ENCODE measurements around the gene DZIP1L.

Gene DZIP1L

GRCh38 chr3:138132239-138132638 lies 16.8 kb upstream of the DZIP1L start, which contains the start of gene A4GNT:
Gene A4GNT (minus strand): TSS chr3:138132390. CDS start chr3:138131256, 1,134 bp downstream.
- H3K27me3 ChIP-seq (ENCODE audit: control insufficient read depth, insufficient read depth, low read length): no peaks in the 10 kb centered on the region
- no peaks in the 10 kb centered on the region for H3K9me3 ChIP-seq (ENCODE audit: control insufficient read depth, low read length)
- no peaks in the 10 kb centered on the region for H3K36me3 ChIP-seq (ENCODE audit: control insufficient read depth, insufficient read depth, low read length)
- H3K4me3 ChIP-seq (ENCODE audit: low read length): no peak within 1 kb of the TSS
- no peak within 1 kb of the TSS for H3K9ac ChIP-seq (ENCODE audit: low read length)
- peaks cover 24% of the 10 kb centered on the region for H3K4me1 ChIP-seq (ENCODE audit: control insufficient read depth, insufficient read depth, low read length)

- no peak overlapping the region for H3K4me3 ChIP-seq (ENCODE audit: low read length)
- H3K36me3 ChIP-seq (ENCODE audit: control insufficient read depth, insufficient read depth, low read length): no peaks in the 10 kb centered on the region
- no peaks in the 10 kb centered on the region for H3K9me3 ChIP-seq (ENCODE audit: control insufficient read depth, low read length)
- H3K27me3 ChIP-seq (ENCODE audit: control insufficient read depth, insufficient read depth, low read length): no peaks in the 10 kb centered on the region
- no peak overlapping the region for H3K9ac ChIP-seq (ENCODE audit: low read length)
- peaks cover 9% of the 10 kb centered on the region for H3K4me1 ChIP-seq (ENCODE audit: control insufficient read depth, insufficient read depth, low read length)
Measured at GRCh38 chr3:138127636-138128365, 12.4 kb upstream of the DZIP1L start.

- peak overlapping the region; percentile 9 for H3K9ac ChIP-seq (ENCODE audit: low read length)
- H3K36me3 ChIP-seq (ENCODE audit: control insufficient read depth, insufficient read depth, low read length): no peaks in the 10 kb centered on the region
- peak overlapping the region; percentile 12 for H3K4me3 ChIP-seq (ENCODE audit: low read length)
- no peaks in the 10 kb centered on the region for H3K27me3 ChIP-seq (ENCODE audit: control insufficient read depth, insufficient read depth, low read length)
- H3K4me1 ChIP-seq (ENCODE audit: control insufficient read depth, insufficient read depth, low read length): peaks cover 9% of the 10 kb centered on the region
- H3K9me3 ChIP-seq (ENCODE audit: control insufficient read depth, low read length): no peaks in the 10 kb centered on the region
Measured at GRCh38 chr3:138125548-138126221, 10.3 kb upstream of the DZIP1L start.

GRCh38 chr3:138124706-138125355 lies 9.4 kb upstream of the DZIP1L start:
- Histone ChIP-seq H3K36me3 (ENCODE audit: control insufficient read depth, insufficient read depth, low read length) (no peaks in the 10 kb centered on the region), H3K27me3 (ENCODE audit: control insufficient read depth, insufficient read depth, low read length) (no peaks in the 10 kb centered on the region), H3K9me3 (ENCODE audit: control insufficient read depth, low read length) (no peaks in the 10 kb centered on the region), H3K4me1 (ENCODE audit: control insufficient read depth, insufficient read depth, low read length) (peaks cover 9% of the 10 kb centered on the region), H3K9ac (ENCODE audit: low read length) (no peak overlapping the region), H3K4me3 (ENCODE audit: low read length) (no peak overlapping the region)

GRCh38 chr3:138124188-138124587 lies 8.8 kb upstream of the DZIP1L start:
- Histone ChIP-seq H3K36me3 (ENCODE audit: control insufficient read depth, insufficient read depth, low read length) (no peaks in the 10 kb centered on the region), H3K4me3 (ENCODE audit: low read length) (no peak overlapping the region), H3K4me1 (ENCODE audit: control insufficient read depth, insufficient read depth, low read length) (peaks cover 9% of the 10 kb centered on the region), H3K9ac (ENCODE audit: low read length) (no peak overlapping the region), H3K9me3 (ENCODE audit: control insufficient read depth, low read length) (no peaks in the 10 kb centered on the region), H3K27me3 (ENCODE audit: control insufficient read depth, insufficient read depth, low read length) (no peaks in the 10 kb centered on the region)

GRCh38 chr3:138119423-138119766 lies 4.0 kb upstream of the DZIP1L start:
- Histone ChIP-seq H3K4me3 (ENCODE audit: low read length) (no peak overlapping the region), H3K4me1 (ENCODE audit: control insufficient read depth, insufficient read depth, low read length) (peaks cover 10% of the 10 kb centered on the region), H3K27me3 (ENCODE audit: control insufficient read depth, insufficient read depth, low read length) (no peaks in the 10 kb centered on the region), H3K36me3 (ENCODE audit: control insufficient read depth, insufficient read depth, low read length) (no peaks in the 10 kb centered on the region), H3K9me3 (ENCODE audit: control insufficient read depth, low read length) (no peaks in the 10 kb centered on the region), H3K9ac (ENCODE audit: low read length) (no peak overlapping the region)

- Histone ChIP-seq H3K36me3 (ENCODE audit: control insufficient read depth, insufficient read depth, low read length) (no peaks in the 10 kb centered on the region), H3K4me3 (ENCODE audit: low read length) (no peak overlapping the region), H3K9me3 (ENCODE audit: control insufficient read depth, low read length) (no peaks in the 10 kb centered on the region), H3K9ac (ENCODE audit: low read length) (no peak overlapping the region), H3K27me3 (ENCODE audit: control insufficient read depth, insufficient read depth, low read length) (no peaks in the 10 kb centered on the region), H3K4me1 (ENCODE audit: control insufficient read depth, insufficient read depth, low read length) (peaks cover 16% of the 10 kb centered on the region)
Measured at GRCh38 chr3:138118612-138119422, 3.4 kb upstream of the DZIP1L start.

GRCh38 chr3:138114431-138114918 lies 933 bp downstream of the DZIP1L start:
- Histone ChIP-seq H3K4me1 (ENCODE audit: control insufficient read depth, insufficient read depth, low read length) (peaks cover 26% of the 10 kb centered on the region), H3K9ac (ENCODE audit: low read length) (peak overlapping the region; percentile 75), H3K27me3 (ENCODE audit: control insufficient read depth, insufficient read depth, low read length) (no peaks in the 10 kb centered on the region), H3K36me3 (ENCODE audit: control insufficient read depth, insufficient read depth, low read length) (no peaks in the 10 kb centered on the region), H3K9me3 (ENCODE audit: control insufficient read depth, low read length) (no peaks in the 10 kb centered on the region), H3K4me3 (ENCODE audit: low read length) (peak overlapping the region; percentile 36)

GRCh38 chr3:138113326-138113725 lies 2.1 kb downstream of the DZIP1L start:
- Histone ChIP-seq H3K4me1 (ENCODE audit: control insufficient read depth, insufficient read depth, low read length) (peaks cover 26% of the 10 kb centered on the region), H3K9ac (ENCODE audit: low read length) (no peak overlapping the region), H3K27me3 (ENCODE audit: control insufficient read depth, insufficient read depth, low read length) (no peaks in the 10 kb centered on the region), H3K9me3 (ENCODE audit: control insufficient read depth, low read length) (no peaks in the 10 kb centered on the region), H3K36me3 (ENCODE audit: control insufficient read depth, insufficient read depth, low read length) (no peaks in the 10 kb centered on the region), H3K4me3 (ENCODE audit: low read length) (no peak overlapping the region)

GRCh38 chr3:138112362-138112761 lies 3.0 kb downstream of the DZIP1L start:
- Histone ChIP-seq H3K36me3 (ENCODE audit: control insufficient read depth, insufficient read depth, low read length) (no peaks in the 10 kb centered on the region), H3K9me3 (ENCODE audit: control insufficient read depth, low read length) (no peaks in the 10 kb centered on the region), H3K9ac (ENCODE audit: low read length) (no peak overlapping the region), H3K27me3 (ENCODE audit: control insufficient read depth, insufficient read depth, low read length) (no peaks in the 10 kb centered on the region), H3K4me3 (ENCODE audit: low read length) (no peak overlapping the region), H3K4me1 (ENCODE audit: control insufficient read depth, insufficient read depth, low read length) (peaks cover 26% of the 10 kb centered on the region)

- Histone ChIP-seq H3K9me3 (ENCODE audit: control insufficient read depth, low read length) (no peaks in the 10 kb centered on the region), H3K4me1 (ENCODE audit: control insufficient read depth, insufficient read depth, low read length) (no peaks in the 10 kb centered on the region), H3K9ac (ENCODE audit: low read length) (no peak overlapping the region), H3K27me3 (ENCODE audit: control insufficient read depth, insufficient read depth, low read length) (no peaks in the 10 kb centered on the region), H3K4me3 (ENCODE audit: low read length) (no peak overlapping the region), H3K36me3 (ENCODE audit: control insufficient read depth, insufficient read depth, low read length) (no peaks in the 10 kb centered on the region)
Measured at GRCh38 chr3:138105598-138105997, 9.8 kb downstream of the DZIP1L start.

Measured in mucosa of stomach (tissue), 1 donor.